Activated CD8-positive, alpha-beta memory T cell treated with anti-CD3 and anti-CD28 coated beads, Interleukin-2, amount 50 U/mL, for 1 hour (primary cell): ENCODE measurements around the gene CLEC16A.
"Not testable (repeated sequence)": the region's sequence is repeated elsewhere in the genome, so short reads cannot be mapped to it uniquely, and the experiment has no call there.

Experiments
- DNase-seq: peaks from one replicate; pipeline ENCODE4 v3.0.0-alpha.2; 2020; ENCODE audit errors: extremely low read depth

Gene CLEC16A

GRCh38 chr16:10941127-10941933 is 3.0 kb upstream of the CLEC16A start:
- DNase-seq: no peak

GRCh38 chr16:10941935-10942351 is 2.4 kb upstream of the CLEC16A start:
- not testable (repeated sequence) for DNase-seq

- peak; percentile 70 for DNase-seq
Observed at GRCh38 chr16:10942352-10943063, 1.9 kb upstream of the CLEC16A start, which contains the start of gene DEXI. Gene DEXI (minus strand): TSS chr16:10942468. CDS start chr16:10942005, 463 bp downstream.

GRCh38 chr16:10943064-10943353 is 1.4 kb upstream of the CLEC16A start:
- DNase-seq: no peak

GRCh38 chr16:10945065-10945787 is 862 bp downstream of the CLEC16A start:
- DNase-seq: no peak

- no peak for DNase-seq
Observed at GRCh38 chr16:10946308-10946707, 1.9 kb downstream of the CLEC16A start.

- DNase-seq: no peak
Observed at GRCh38 chr16:10947211-10947787, 2.9 kb downstream of the CLEC16A start.

GRCh38 chr16:10949424-10949970 is 5.1 kb downstream of the CLEC16A start:
- DNase-seq: no peak

- DNase-seq: no peak
Observed at GRCh38 chr16:10950393-10950792, 6.0 kb downstream of the CLEC16A start.

GRCh38 chr16:10951026-10951425 is 6.7 kb downstream of the CLEC16A start:
- DNase-seq: no peak

- no peak for DNase-seq
Observed at GRCh38 chr16:10954903-10955302, 10.5 kb downstream of the CLEC16A start.

- no peak for DNase-seq
Observed at GRCh38 chr16:10957771-10958482, 13.6 kb downstream of the CLEC16A start.

- DNase-seq: no peak
Observed at GRCh38 chr16:10959161-10959560, 14.8 kb downstream of the CLEC16A start.

- no peak for DNase-seq
Observed at GRCh38 chr16:10961231-10961630, 16.9 kb downstream of the CLEC16A start.

- no peak for DNase-seq
Observed at GRCh38 chr16:10964039-10964890, 19.9 kb downstream of the CLEC16A start.

- DNase-seq: peak; percentile 24
Observed at GRCh38 chr16:10964891-10965326, 20.5 kb downstream of the CLEC16A start.

GRCh38 chr16:10965440-10966061 is 21.2 kb downstream of the CLEC16A start:
- DNase-seq: no peak

GRCh38 chr16:10966129-10966528 is 21.8 kb downstream of the CLEC16A start:
- no peak for DNase-seq

- DNase-seq: not testable (repeated sequence)
Observed at GRCh38 chr16:10966559-10966958, 22.2 kb downstream of the CLEC16A start.

GRCh38 chr16:10967986-10968385 is 23.6 kb downstream of the CLEC16A start:
- DNase-seq: no peak
